KBM-7 (cell line): ENCODE results near the gene OSBPL10.

Source experiments
- DNase-seq: peaks from one replicate; pipeline ENCODE4 v3.0.0-alpha.2; 2015
- in situ Hi-C: fragments of 300-500 bp; cut with MboI; formaldehyde crosslinking; loops from 2 replicates; pipeline ENCODE4 v1.14.3; 2020; ENCODE audit warnings: low sequenced_read_pairs, low pct_unique_long_range_greater_than_20kb, mixed read lengths

OSBPL10 gene

DNA sequence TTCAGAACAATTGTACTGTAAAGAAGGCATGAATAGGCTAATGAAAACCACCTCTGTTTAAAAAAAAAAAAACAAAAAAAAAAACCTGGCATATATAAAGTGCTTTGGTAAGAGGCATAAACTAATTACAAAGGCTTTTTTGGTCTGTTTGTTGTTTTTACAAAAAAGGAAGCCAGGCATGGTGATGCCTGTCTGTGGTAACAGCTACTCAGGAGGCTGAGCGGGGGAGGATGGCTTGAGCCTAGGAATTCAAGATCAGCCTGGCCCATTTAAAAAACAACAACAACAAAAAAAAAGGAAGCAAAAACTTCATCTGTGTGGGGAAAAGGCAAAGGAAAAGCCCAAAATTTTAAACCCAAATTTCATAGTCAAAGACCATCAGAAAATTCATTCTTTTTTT lies 47.0 kb downstream of the OSBPL10 start:
- peak; percentile 53 for DNase-seq
- in situ Hi-C loops: no loop called here

DNA sequence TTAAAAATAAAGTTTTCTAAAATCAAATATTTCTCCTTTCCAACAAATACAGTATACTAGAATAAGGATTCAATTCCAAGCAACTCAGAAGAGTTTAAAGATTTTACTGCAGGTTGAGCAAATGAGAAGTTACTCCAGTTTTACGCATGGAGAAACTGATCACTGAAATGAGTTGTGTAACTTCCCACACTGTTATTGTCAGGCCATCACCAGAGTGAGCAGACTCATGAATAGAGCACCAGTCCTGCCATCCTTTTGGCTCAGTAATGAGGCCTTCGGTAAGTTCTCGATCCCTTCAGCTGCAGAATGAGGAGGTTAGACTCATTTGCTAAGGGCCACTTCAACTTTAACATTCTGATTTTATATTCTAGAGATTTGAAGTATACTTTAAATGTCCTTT lies 48.1 kb downstream of the OSBPL10 start:
- no peak for DNase-seq
- in situ Hi-C loops: no loop called here

DNA sequence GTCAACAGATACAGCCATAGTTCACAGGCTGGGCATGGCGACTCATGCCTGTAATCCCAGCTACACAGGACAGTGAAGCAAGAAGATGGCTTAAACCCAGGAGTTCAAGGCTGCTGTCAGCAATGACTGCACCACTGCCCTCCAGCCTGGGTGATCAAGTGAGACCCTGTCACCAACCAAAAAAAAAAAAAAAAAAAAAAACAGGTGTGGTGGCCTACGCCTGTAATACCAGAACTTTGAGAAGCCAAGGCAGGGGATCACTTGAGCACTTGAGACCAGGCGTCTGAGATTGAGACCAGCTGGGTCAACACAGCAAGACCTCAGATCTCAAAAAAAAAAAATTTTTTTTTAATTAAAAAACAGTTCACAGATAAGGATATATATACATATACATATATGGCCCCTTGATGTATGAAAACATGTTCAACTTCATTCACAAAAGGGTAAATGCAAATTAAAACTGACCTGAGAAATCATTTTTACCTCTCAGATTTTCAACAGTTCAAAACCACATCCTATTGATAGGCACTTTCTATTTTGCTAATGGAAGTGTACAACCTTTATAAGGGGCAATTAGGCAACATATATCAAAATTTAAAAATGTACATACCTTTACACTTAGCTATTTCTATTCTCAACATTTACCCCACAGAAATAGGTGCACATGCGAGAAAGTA lies 51.1 kb downstream of the OSBPL10 start:
- no peak for DNase-seq
- in situ Hi-C loops: no loop called here

DNA sequence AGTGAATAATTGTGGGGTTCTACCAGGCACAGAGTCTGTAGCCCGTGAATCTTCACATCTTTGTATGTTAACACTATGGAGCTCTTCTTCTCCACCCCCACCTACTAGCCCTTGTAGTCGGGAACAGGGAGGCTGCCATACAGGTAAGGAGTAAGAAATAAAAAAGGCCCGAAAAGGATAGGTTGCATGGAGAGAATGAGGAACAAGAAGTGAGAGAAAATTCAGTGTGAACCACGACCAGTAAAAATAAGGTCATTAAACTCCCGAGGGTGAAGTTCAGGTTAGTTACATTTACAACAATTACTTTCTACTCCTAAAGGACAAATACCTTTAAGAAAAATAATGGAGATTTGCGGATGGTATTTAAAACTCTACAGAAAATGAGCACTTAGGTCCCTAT lies 53.3 kb downstream of the OSBPL10 start:
- in situ Hi-C loops: no loop called here
- DNase-seq: no peak

DNA sequence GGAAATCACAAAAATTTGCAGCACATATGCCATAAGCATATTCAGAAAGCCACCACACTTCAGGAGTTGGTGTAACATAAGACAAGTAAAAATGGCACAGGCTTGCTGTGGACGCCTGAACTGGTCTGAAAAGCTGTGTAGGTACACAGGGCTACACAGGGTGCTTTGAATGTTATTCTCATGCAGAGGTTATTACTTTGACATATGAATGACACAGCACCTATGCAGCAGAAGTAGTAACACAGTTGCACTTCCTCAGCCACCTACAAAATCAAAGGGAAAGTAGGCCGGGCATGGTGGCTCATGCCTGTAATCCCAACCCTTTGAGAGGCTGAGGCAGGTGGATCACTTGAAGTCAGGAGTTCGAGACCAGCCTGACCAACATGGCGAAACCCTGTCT lies 54.5 kb downstream of the OSBPL10 start:
- DNase-seq: no peak
- in situ Hi-C loops: no loop called here

DNA sequence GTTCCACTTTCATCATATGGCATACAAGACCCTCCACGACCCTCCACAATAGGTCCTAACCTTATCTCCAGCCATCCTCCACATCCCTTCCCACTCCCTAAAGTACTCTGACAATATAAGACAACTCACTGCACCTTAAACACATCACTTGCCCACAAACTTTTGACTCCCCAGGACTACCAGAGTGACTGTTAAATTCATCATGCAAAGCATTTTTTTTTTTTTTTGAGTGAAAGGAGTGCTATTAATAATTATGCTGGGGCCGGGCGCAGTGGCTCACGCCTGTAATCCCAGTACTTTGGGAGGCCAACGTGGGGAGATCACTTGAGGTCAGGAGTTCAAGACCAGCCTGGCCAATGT lies 55.8 kb downstream of the OSBPL10 start:
- in situ Hi-C loops: no loop called here
- no peak for DNase-seq

DNA sequence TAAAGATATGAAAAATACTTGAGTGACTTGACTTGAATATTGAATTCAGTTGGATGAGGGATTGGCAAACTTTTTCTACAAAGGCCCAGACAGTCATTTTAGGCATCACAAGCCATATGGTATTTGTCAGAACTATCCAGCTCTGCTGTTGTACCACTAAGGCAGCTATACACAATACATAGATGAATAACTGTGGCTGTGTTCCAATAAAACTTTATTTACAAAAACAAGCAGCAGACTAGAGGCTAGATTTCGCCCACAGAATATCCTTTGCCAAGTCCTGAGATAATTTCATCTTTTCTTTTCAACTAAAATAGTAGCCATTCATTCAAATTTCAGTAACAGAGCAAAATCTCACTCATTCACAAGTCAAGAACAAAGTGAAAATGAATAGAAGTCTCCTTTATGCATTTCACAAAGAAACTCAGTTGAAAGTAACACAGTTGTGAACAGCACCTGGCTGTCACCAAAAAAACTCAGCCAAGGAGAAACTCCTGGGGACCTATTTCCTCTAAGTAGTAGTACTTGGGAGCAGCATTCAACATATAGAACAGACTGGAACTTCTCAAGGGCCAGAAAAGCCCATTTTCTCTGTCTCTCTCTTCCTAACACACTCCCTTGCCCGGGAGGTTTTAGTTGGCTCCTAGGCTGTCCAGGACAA lies 56.3 kb downstream of the OSBPL10 start:
- in situ Hi-C loops: no loop called here
- DNase-seq: no peak

DNA sequence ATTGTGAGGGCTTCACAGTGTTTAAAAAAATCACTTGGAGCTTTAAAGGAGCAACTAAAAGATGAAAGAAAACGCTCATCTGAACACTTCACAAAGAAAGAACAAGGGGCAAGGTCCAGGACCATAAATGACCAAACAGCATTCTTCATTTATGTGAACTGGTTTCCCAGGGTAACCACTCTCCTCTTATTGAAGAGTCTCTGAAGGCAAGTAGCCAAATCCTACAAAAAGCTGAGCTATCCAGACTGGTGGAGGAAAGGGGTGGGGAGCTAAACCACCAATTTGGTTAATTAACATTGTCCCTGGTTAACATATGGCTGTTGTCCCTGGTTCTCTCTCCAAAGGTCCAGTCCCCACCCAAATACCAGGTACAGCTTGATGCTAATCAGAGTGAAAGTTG lies 58.1 kb downstream of the OSBPL10 start:
- DNase-seq: no peak
- in situ Hi-C loops: no loop called here

DNA sequence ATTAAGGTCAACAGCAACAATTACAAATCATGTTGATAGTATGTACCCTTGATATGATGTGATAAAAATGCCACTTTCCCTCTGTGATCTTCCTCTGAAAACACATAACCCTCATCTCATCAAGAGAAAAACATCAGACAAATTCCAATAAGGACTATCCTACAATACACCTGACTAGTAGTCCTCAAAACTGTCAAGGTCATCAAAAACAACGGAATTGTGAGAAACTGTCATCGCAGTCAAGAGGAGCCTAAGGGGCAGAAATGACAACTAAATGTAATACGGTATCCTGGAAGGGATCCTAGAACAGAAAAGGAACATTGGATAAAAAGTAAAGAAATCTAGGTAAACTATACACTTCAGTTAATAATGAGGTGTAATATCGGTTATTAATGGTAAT lies 59.2 kb downstream of the OSBPL10 start:
- in situ Hi-C loops: no loop called here
- DNase-seq: no peak

DNA sequence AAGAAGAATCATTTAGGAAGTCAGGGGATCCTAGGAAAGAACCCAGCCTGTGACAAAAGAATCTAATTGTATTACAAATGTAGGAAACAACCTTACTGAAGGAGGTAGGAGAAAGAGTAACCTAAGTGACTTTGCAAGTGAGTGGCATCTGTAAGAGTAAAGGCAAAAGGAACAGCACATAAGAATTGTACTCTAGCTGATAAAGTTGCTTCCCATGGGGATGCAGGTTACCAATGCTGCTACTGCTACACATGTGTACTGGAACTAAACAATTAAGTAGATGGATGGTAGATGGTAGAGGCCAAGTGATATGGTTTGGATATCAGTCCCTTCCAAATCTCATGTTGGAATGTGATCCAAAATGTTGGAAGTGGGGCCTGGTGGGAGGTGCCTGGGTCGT lies 60.8 kb downstream of the OSBPL10 start:
- DNase-seq: no peak
- in situ Hi-C loops: no loop called here

DNA sequence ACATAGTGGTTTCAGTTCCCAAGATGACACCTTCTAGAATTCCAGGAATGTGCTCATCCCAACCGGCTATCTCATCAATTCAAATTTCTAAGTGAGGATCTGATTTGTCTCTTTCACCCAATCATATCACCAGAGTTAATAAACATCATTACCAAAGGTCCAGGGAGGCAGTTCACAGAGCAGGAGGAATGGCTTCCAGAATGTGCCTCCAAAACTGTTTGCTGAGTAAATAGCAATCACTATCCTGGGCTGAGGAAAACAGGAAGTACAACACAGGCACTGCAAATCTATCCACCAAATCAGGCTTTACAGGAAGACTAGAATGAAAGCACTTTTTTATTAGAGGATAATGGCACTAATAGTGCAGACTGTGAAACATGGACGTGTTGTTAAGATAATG lies 61.5 kb downstream of the OSBPL10 start:
- in situ Hi-C loops: no loop called here
- DNase-seq: no peak

DNA sequence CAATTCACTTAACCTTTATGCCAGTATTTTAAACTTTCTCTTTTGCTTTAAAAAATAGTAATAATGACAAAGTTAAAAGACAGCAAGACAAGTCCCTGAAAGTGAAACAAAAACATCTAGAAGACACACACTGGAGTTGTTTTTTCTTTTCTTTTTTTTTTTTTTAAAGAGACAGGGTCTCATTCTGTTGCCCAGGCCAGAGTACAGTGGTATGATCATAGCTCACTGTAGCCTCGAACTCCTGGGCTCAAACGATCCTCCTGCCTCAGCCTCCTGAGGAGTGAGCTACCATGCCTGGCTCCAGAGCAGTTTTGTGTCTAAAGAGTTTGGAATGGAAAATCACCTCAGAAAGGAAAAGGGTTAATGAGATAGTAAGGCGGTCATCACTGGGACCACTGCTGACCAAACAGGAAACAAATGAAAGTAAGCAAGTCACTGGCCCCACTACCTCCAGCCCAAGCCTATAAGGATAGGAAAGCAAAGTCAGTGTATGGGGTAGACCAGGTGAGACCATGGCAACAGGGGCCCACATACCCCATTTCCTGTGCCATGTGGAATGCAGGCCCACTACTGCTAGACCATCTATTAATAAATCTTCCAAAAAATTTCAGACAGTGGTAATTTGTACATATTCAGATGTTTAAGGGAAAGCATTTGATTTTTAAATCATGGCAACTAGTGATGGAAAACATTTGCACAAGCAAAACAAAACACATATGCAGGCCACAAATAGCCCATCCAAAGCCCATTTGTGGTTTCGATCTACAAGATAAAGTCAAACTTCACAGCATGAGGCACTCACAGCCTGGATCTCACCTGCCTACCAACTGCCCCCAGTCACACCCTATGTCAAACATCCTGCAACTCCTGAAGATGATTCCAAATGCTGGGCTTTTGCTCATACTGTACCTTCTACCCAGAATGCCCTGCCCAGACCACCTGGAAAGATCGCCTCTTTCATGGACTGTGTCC lies 62.6 kb downstream of the OSBPL10 start:
- in situ Hi-C loops: no loop called here
- DNase-seq: no peak

DNA sequence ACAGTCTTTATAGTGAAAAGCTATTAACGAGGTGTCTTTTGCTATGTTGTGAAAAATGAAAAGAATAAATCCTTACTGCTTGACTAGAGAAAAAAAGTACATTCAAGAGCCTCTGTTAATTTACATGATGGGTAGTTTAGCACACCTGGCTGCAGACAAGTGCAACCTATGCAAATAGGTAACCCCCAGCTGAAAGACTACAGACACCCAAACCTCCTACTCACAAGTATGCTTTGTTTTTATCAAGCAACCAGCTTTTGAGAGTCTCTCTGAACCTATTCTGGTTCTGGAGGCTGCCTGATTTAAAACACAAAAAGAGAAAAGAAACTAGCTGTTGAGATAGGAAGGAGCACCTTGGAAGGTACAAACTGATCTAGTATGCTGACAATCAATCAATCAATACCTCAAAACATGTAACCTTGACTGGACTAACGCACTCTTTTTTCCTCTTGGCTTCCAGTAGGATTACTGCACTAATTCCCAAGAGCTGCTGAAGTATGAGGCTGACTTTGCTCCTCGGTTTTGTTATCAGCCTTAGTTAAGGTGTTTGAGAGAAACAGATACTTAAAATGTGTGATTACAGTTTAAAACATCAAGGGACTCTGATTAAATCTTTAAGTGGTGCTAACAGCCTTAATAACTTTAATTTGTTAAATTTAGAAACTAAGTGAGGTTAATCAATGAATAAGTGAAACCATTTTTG lies 63.6 kb downstream of the OSBPL10 start:
- DNase-seq: no peak
- in situ Hi-C loops: no loop called here

DNA sequence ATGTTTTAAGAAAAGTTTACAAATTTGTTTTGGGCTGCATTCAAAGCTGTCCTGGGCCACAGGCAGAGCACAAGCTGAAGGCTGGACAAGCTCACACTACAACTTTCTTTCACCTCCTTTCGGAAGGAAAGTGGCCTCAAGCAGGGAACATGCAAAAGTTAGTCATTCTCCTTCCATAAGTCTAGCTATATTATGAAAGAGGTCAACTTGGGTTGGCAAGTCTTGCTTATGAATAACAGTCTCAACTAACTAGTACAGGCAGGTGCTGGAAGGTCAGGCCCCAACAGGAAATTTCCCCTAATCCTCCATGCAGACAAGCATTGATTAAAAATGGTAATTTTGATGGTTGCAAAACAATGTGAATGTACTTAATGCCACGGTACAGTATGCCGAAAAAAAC lies 69.4 kb downstream of the OSBPL10 start:
- DNase-seq: no peak
- in situ Hi-C loops: no loop called here

DNA sequence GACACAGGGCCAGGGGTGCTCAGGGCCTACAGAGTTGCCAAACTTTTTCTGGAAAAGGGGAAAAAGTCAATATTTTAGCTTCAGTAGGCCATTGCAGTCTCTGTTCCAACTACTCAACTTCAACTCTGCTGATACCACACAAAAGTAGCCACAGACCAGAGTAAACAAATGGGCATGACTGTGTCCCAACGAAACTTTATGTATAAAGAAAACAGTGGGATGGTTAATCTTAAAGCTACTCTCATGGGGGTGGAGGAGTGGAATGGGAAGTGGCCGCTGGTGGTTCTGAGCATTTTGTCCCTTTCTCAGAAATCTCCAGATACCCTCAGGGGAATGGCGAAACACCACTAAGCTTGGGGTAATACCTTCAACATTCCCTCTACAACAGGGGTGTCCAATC lies 69.9 kb downstream of the OSBPL10 start:
- in situ Hi-C loops: no loop called here
- DNase-seq: no peak

DNA sequence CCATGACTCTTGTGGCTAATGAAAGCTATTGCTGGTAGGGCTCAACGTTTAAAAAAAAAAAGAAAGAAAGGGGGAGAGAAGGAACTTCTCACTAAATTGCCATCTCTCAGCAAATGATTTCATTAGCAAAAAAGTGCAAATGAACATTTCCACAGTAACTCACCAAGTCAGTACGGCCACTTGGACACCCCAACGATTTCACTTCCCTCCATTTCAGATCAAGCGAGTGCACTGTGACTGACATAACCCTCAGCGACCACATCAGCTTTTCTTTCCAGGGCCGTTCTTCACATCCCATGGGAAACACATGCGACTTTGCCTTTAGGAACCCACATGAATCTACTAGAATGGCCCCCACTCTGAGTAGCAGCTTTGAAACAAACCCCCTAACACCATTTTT lies 71.6 kb downstream of the OSBPL10 start:
- no peak for DNase-seq
- in situ Hi-C loops: no loop called here

DNA sequence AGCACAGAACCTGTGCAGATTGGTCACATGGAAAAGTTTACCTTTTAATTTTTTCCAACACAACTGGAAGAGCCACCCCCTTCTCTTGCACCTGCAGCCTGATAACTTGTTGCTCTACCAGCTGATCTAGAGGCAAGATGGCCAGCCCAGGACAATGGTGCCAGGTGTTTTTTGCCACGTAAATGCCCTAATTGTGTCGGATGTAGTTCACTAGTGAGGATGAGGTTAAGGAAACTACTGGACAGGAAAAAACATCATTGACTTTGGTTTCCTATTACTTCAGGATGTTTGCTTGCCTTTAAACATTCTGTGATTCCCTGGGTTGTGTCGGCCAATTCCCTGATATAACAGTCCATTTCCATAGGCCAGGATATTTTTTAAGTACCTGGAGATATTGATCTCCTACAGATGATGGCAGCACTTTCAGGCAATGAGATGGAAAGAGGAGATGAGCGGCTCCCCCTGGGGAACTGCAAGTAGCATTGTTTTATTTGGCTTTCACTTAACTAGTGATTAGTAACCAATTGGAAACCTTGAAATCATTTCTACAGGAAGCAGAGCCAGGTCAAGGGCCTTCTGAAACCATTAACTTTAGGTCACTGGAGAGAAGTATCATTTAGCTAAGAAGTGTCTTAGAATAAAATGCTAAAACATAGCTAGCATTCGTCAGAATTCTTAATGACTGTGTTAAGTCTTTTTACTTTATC lies 72.5 kb downstream of the OSBPL10 start:
- no peak for DNase-seq

DNA sequence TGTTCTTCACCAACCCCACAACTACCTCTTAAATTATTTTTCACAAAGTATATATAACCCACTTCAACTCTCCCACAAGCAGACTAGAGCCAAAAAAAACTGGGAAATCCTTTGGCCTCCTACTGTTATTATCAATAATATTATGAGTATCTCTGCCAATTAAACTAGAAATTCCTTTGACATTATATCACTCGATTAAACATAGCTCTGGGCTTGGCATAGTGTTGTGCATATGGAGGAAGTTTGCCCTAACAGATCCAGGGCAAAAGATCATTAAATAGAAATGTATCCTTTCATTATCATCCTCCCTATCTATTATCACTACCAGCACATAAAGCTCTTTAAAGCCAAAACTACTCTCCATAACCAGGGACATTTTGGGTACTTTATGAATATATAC lies 74.9 kb downstream of the OSBPL10 start:
- in situ Hi-C loops: no loop called here
- DNase-seq: no peak

More for the DNA sequence above, 72.5 kb downstream of the OSBPL10 start:
- in situ Hi-C loops: no loop called here
